ENCODE data around the gene GSTT2B. TPM values are rescaled to one million over a fixed set of nuclear protein-coding genes. Genes with fewer than 3 reads are reported as not detected.

Gene GSTT2B
- total RNA-seq, 3 donors from 2014 or later, result 4.3 to 16.1 (median 4.3) TPM

GRCh38 chr22:24007253-24008021 is 46.4 kb upstream of the GSTT2B start:
- TF ChIP-seq POLR2A (IDR thresholded peaks at IDR 0.05) (no peak), POLR2AphosphoS5 (IDR thresholded peaks at IDR 0.05) (peak in 1 of 3 donors; percentile 14)
- TF ChIP-seq, protein P1, sequence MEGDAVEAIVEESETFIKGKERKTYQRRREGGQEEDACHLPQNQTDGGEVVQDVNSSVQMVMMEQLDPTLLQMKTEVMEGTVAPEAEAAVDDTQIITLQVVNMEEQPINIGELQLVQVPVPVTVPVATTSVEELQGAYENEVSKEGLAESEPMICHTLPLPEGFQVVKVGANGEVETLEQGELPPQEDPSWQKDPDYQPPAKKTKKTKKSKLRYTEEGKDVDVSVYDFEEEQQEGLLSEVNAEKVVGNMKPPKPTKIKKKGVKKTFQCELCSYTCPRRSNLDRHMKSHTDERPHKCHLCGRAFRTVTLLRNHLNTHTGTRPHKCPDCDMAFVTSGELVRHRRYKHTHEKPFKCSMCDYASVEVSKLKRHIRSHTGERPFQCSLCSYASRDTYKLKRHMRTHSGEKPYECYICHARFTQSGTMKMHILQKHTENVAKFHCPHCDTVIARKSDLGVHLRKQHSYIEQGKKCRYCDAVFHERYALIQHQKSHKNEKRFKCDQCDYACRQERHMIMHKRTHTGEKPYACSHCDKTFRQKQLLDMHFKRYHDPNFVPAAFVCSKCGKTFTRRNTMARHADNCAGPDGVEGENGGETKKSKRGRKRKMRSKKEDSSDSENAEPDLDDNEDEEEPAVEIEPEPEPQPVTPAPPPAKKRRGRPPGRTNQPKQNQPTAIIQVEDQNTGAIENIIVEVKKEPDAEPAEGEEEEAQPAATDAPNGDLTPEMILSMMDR (IDR thresholded peaks at IDR 0.05), result no peak
- Histone ChIP-seq H3K36me3 (no peaks in the 10 kb centered on the region), H3K4me3 (no peak overlapping the region), H3K4me1 (peaks cover 0 to 11% of the 10 kb centered on the region in 2 donors), H3K27me3 (no peaks in the 10 kb centered on the region), H3K9me3 (no peaks in the 10 kb centered on the region), H3K27ac (peak overlapping the region; percentile 56 to 62)
- intact Hi-C loops (cut with DNase I; ENCODE audit: low total_unique reads), result no loop called here
- peak in 1 of 2 donors; percentile 68 for DNase-seq (ENCODE audit: low spot score in 2 of 2)

GRCh38 chr22:24006914-24007214 is 45.9 kb upstream of the GSTT2B start:
- TF ChIP-seq POLR2A (IDR thresholded peaks at IDR 0.05) (no peak), POLR2AphosphoS5 (IDR thresholded peaks at IDR 0.05) (no peak)
- TF ChIP-seq, protein P1 (IDR thresholded peaks at IDR 0.05), result no peak
- Histone ChIP-seq H3K36me3 (no peaks in the 10 kb centered on the region), H3K27ac (peak overlapping the region in 1 of 2 donors; percentile 56), H3K4me3 (no peak overlapping the region), H3K4me1 (peaks cover 0 to 7% of the 10 kb centered on the region in 2 donors), H3K27me3 (no peaks in the 10 kb centered on the region), H3K9me3 (no peaks in the 10 kb centered on the region)
- DNase-seq (ENCODE audit: low spot score in 2 of 2), result no peak
- intact Hi-C loops (cut with DNase I; ENCODE audit: low total_unique reads), result no loop called here

- Histone ChIP-seq H3K4me3 (no peak overlapping the region), H3K27ac (no peak overlapping the region)
- intact Hi-C loops (cut with DNase I; ENCODE audit: low total_unique reads), result no loop called here
Observed at GRCh38 chr22:24006207-24006913, 45.4 kb upstream of the GSTT2B start.

GRCh38 chr22:24005201-24005600 is 44.2 kb upstream of the GSTT2B start, which contains the start of gene GSTT4:
Gene GSTT4, minus strand, starts transcription at chr22:24005453. Its CDS starts 97 bp downstream, at chr22:24005356.
- TF ChIP-seq, protein P1 (IDR thresholded peaks at IDR 0.05), result no peak
- TF ChIP-seq POLR2A (IDR thresholded peaks at IDR 0.05) (no peak), POLR2AphosphoS5 (IDR thresholded peaks at IDR 0.05) (no peak)
- Histone ChIP-seq H3K27ac (peak within 1 kb of the TSS; percentile 44 to 59), H3K9me3 (no peaks in the 10 kb centered on the region), H3K4me1 (peaks cover 0 to 7% of the 10 kb centered on the region in 2 donors), H3K27me3 (no peaks in the 10 kb centered on the region), H3K36me3 (no peaks in the 10 kb centered on the region), H3K4me3 (no peak within 1 kb of the TSS)
- intact Hi-C loops (cut with DNase I; ENCODE audit: low total_unique reads), result no loop called here
- DNase-seq (ENCODE audit: low spot score in 2 of 2), result no peak

More at GRCh38 chr22:24006207-24006913, 45.4 kb upstream of the GSTT2B start:
- Histone ChIP-seq H3K36me3 (no peaks in the 10 kb centered on the region), H3K4me1 (peaks cover 0 to 7% of the 10 kb centered on the region in 2 donors), H3K27me3 (no peaks in the 10 kb centered on the region), H3K9me3 (no peaks in the 10 kb centered on the region)
- TF ChIP-seq POLR2A (IDR thresholded peaks at IDR 0.05), result no peak
- TF ChIP-seq, protein P1 (IDR thresholded peaks at IDR 0.05), result no peak
- no peak for TF ChIP-seq POLR2AphosphoS5 (IDR thresholded peaks at IDR 0.05)
- DNase-seq (ENCODE audit: low spot score in 2 of 2), result no peak

- Histone ChIP-seq H3K9me3 (no peaks in the 10 kb centered on the region), H3K4me1 (peaks cover 0 to 7% of the 10 kb centered on the region in 2 donors), H3K27me3 (no peaks in the 10 kb centered on the region), H3K27ac (no peak overlapping the region), H3K4me3 (no peak overlapping the region), H3K36me3 (no peaks in the 10 kb centered on the region)
- intact Hi-C loops (cut with DNase I; ENCODE audit: low total_unique reads), result no loop called here
- TF ChIP-seq POLR2A (IDR thresholded peaks at IDR 0.05) (no peak), POLR2AphosphoS5 (IDR thresholded peaks at IDR 0.05) (no peak)
- TF ChIP-seq, protein P1 (IDR thresholded peaks at IDR 0.05), result no peak
- DNase-seq (ENCODE audit: low spot score in 2 of 2), result no peak
Observed at GRCh38 chr22:24003887-24004286, 42.9 kb upstream of the GSTT2B start.
